Natural killer cell (primary cell): ENCODE results near the gene TGFB1. TPM values are rescaled to one million over a fixed set of nuclear protein-coding genes. Genes with fewer than 3 reads are reported as not detected.
"Not testable (repeated sequence)": the region's sequence is repeated elsewhere in the genome, so short reads cannot be mapped to it uniquely, and the experiment has no call there.

Source experiments
- ATAC-seq, 3 donors: fragments of 150-1000 bp in 2 of 3; fragments of 200-7000 bp in 1 of 3; cut with Tn5 transposase; 1 replicate in 1 of 3; 2 replicates in 2 of 3; pipeline ENCODE4 v1.10.0; 2021; ENCODE audit warnings: mild to moderate bottlenecking in 2 of 3, moderate library complexity in 2 of 3
- DNase-seq, 2 donors: peaks; one replicate each; pipeline versions ENCODE4 v3.0.0 to v3.0.0-alpha.2; 2013 to 2021; ENCODE audit warnings: mixed read lengths in 1 of 2
- H3K27ac ChIP-seq: one replicate; pipeline ENCODE4 v1.5.1; 2013; ENCODE audit warnings: mild to moderate bottlenecking, low read length
- H3K27me3 ChIP-seq: one replicate; pipeline ENCODE4 v1.6.1; 2013; ENCODE audit warnings: low read length; ENCODE audit not compliant: control insufficient read depth, insufficient read depth
- H3K36me3 ChIP-seq: one replicate; pipeline ENCODE4 v1.6.1; 2013; ENCODE audit warnings: low read length; ENCODE audit not compliant: control insufficient read depth, insufficient read depth
- H3K4me1 ChIP-seq: one replicate; pipeline ENCODE4 v1.6.1; 2013; ENCODE audit warnings: low read length; ENCODE audit not compliant: control insufficient read depth, insufficient read depth
- H3K4me3 ChIP-seq: one replicate; pipeline ENCODE4 v1.5.1; 2013; ENCODE audit warnings: low read length
- H3K9me3 ChIP-seq: one replicate; pipeline ENCODE4 v1.6.1; 2013; ENCODE audit warnings: low read length; ENCODE audit not compliant: control insufficient read depth, insufficient read depth
- H3K27ac Mint-ChIP-seq, 2 donors: one replicate each; pipeline ENCODE4 v1.8.0; 2022; ENCODE audit warnings: mild to moderate bottlenecking in 2 of 2, mixed read lengths in 2 of 2, moderate library complexity in 1 of 2
- H3K27me3 Mint-ChIP-seq, 2 donors: one replicate each; pipeline ENCODE4 v1.8.0; 2022; ENCODE audit warnings: low read depth in 2 of 2, mixed read lengths in 2 of 2
- H3K36me3 Mint-ChIP-seq: one replicate; pipeline ENCODE4 v1.8.0; 2022; ENCODE audit warnings: mixed read lengths
- H3K4me1 Mint-ChIP-seq, 2 donors: one replicate each; pipeline ENCODE4 v1.8.0; 2022; ENCODE audit warnings: mixed read lengths in 2 of 2
- H3K4me3 Mint-ChIP-seq: one replicate; pipeline ENCODE4 v1.8.0; 2022; ENCODE audit warnings: mild to moderate bottlenecking, moderate library complexity, mixed read lengths
- H3K9me3 Mint-ChIP-seq, 2 donors: one replicate each; pipeline ENCODE4 v1.8.0; 2022; ENCODE audit warnings: mixed read lengths in 2 of 2
- WGBS: methylation state at CpG from one replicate; pipeline ENCODE4 v1.1.7; 2013; ENCODE audit warnings: missing lambda C conversion rate; ENCODE audit not compliant: insufficient coverage; 5-methylcytosine and 5-hydroxymethylcytosine counted together
- intact Hi-C: fragments of 100-400 bp; cut with micrococcal nuclease; formaldehyde crosslinking; loops from one replicate; pipeline ENCODE4 v1.14.2; 2022
- total RNA-seq, 4 donors: library from RNA; stranded (reverse); fragments of 120-200 nt in 1 of 4; gene quantifications; one replicate each; pipeline versions ENCODE4 v1.2.3 to v1.2.4, GENCODE V29; 2013 to 2022
- TF ChIP-seq, protein P1 (sequence below): fragments of 200-600 bp; IDR thresholded peaks from one replicate; pipeline ENCODE4 v1.8.0; 2022; ENCODE audit warnings: antibody characterized with exemption

TGFB1 gene
- total RNA-seq, 3 donors from 2014 or later (not counting 1 experiment from before 2014, with no cell fraction given), result 682 to 761 (median 729) TPM

GRCh38 chr19:41391618-41392017 is 37.9 kb upstream of the TGFB1 start:
- TF ChIP-seq, protein P1, sequence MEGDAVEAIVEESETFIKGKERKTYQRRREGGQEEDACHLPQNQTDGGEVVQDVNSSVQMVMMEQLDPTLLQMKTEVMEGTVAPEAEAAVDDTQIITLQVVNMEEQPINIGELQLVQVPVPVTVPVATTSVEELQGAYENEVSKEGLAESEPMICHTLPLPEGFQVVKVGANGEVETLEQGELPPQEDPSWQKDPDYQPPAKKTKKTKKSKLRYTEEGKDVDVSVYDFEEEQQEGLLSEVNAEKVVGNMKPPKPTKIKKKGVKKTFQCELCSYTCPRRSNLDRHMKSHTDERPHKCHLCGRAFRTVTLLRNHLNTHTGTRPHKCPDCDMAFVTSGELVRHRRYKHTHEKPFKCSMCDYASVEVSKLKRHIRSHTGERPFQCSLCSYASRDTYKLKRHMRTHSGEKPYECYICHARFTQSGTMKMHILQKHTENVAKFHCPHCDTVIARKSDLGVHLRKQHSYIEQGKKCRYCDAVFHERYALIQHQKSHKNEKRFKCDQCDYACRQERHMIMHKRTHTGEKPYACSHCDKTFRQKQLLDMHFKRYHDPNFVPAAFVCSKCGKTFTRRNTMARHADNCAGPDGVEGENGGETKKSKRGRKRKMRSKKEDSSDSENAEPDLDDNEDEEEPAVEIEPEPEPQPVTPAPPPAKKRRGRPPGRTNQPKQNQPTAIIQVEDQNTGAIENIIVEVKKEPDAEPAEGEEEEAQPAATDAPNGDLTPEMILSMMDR, result no peak
- 90% methylated on average over 11 of the region's 11 CpGs for WGBS
- no peaks in the 10 kb centered on the region for H3K9me3 Mint-ChIP-seq
- no peaks in the 10 kb centered on the region for H3K27me3 Mint-ChIP-seq
- no peak for DNase-seq
- H3K27ac ChIP-seq, result no peak overlapping the region
- H3K4me1 Mint-ChIP-seq, result peaks cover 12 to 13% of the 10 kb centered on the region in 2 donors
- no peak overlapping the region for H3K27ac Mint-ChIP-seq
- H3K4me3 ChIP-seq, result no peak overlapping the region
- no peaks in the 10 kb centered on the region for H3K9me3 ChIP-seq
- H3K36me3 ChIP-seq, result peaks cover 28% of the 10 kb centered on the region
- ATAC-seq, result no peak
- no peaks in the 10 kb centered on the region for H3K27me3 ChIP-seq
- intact Hi-C loops, result no loop called here
- H3K4me3 Mint-ChIP-seq, result no peak overlapping the region
- no peaks in the 10 kb centered on the region for H3K36me3 Mint-ChIP-seq
- H3K4me1 ChIP-seq, result peaks cover 8% of the 10 kb centered on the region

GRCh38 chr19:41386442-41386841 is 32.7 kb upstream of the TGFB1 start:
- H3K4me1 Mint-ChIP-seq, result no peaks in the 10 kb centered on the region
- H3K27ac Mint-ChIP-seq, result no peak overlapping the region
- Histone ChIP-seq H3K9me3 (no peaks in the 10 kb centered on the region), H3K36me3 (peaks cover 23% of the 10 kb centered on the region), H3K27me3 (no peaks in the 10 kb centered on the region), H3K4me1 (no peaks in the 10 kb centered on the region), H3K4me3 (no peak overlapping the region), H3K27ac (no peak overlapping the region)
- H3K9me3 Mint-ChIP-seq, result no peaks in the 10 kb centered on the region
- no peak for ATAC-seq
- TF ChIP-seq, protein P1, result no peak
- H3K36me3 Mint-ChIP-seq, result no peaks in the 10 kb centered on the region
- DNase-seq, result no peak
- WGBS, result 95% methylated on average over 13 of the region's 13 CpGs
- intact Hi-C loops, result no loop called here
- H3K4me3 Mint-ChIP-seq, result no peak overlapping the region
- H3K27me3 Mint-ChIP-seq, result no peaks in the 10 kb centered on the region

DNA sequence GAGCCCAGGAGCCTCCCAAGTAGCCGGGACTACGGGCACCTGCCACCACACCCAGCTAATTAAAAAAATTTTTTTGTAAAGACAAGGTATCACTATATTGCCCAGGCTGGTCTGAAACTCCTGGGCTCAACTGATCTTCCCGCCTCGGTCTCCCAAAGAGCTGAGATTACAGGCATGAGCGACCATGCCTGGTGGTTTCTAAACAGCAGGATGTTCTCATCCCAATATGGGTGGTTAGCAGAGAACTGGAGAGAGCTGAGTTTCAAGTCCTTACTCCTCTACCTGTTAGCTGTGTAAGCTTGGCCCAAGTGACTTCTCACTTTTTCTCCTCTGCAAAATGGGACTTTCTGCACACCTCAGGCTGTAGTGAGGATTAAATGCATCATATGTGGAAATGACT is 30.6 kb upstream of the TGFB1 start:
- Histone ChIP-seq H3K4me3 (no peak overlapping the region), H3K36me3 (peaks cover 6% of the 10 kb centered on the region), H3K27me3 (no peaks in the 10 kb centered on the region), H3K4me1 (no peaks in the 10 kb centered on the region), H3K9me3 (no peaks in the 10 kb centered on the region), H3K27ac (no peak overlapping the region)
- H3K4me1 Mint-ChIP-seq, result no peaks in the 10 kb centered on the region
- TF ChIP-seq, protein P1, result no peak
- intact Hi-C loops, result no loop called here
- ATAC-seq, result no peak
- no peak overlapping the region for H3K27ac Mint-ChIP-seq
- no peaks in the 10 kb centered on the region for H3K36me3 Mint-ChIP-seq
- H3K4me3 Mint-ChIP-seq, result no peak overlapping the region
- WGBS, result 95% methylated on average over 5 of the region's 5 CpGs
- H3K9me3 Mint-ChIP-seq, result no peaks in the 10 kb centered on the region
- H3K27me3 Mint-ChIP-seq, result no peaks in the 10 kb centered on the region
- no peak for DNase-seq

- not testable (repeated sequence) for H3K36me3 Mint-ChIP-seq, H3K9me3 ChIP-seq
Observed at GRCh38 chr19:41381536-41381935, 27.8 kb upstream of the TGFB1 start.

More at GRCh38 chr19:41381536-41381935, 27.8 kb upstream of the TGFB1 start:
- H3K27me3 Mint-ChIP-seq, H3K36me3 ChIP-seq, H3K27ac ChIP-seq, H3K27me3 ChIP-seq, H3K4me1 ChIP-seq, intact Hi-C loops, ATAC-seq, H3K27ac Mint-ChIP-seq, H3K4me3 Mint-ChIP-seq, H3K9me3 Mint-ChIP-seq, H3K4me3 ChIP-seq, DNase-seq: not testable (repeated sequence)
- WGBS, result 95% methylated on average over 8 of the region's 8 CpGs
- H3K4me1 Mint-ChIP-seq, result peaks cover 7 to 15% of the 10 kb centered on the region in 2 donors
